ENCODE measurements around the gene DIAPH2.

Gene DIAPH2

DNA sequence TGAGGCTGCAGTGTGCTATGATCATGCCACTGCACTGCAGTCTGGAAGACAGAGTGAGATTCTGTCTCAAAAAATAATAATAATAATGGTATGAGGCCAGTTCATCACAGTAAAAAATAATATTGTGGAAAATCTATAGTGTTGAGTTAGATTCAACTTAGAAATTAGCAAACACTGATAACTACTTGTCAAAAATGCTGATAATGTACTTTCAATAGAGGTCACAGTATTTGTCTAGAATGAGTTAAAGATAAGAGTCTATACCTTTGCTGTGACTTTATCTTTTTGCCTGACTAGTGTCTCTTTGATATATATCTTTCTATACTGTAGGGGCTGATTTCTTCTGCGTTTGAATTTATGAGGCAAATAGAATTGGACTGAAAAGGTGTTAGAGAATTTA, 629.7 kb downstream of the DIAPH2 start:
- no peak for DNase-seq

DNA sequence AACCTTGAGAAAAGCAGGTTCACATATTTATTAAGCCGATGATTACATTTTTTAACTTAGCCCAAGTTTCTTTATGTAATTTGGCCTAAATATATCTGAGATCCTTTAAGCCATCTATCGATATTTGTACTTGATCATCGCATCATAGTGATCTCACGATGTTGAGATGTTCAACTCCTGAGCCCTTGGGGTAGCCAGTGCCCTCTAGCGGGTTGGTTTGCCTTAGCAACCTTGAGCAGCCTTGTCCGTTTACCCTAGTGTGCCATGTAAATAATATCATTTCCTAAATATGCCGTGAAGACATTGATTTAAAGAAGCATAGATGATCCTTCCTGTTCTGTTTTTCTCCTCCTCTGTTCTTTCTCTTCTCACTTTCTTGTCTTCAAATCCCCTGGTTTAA, 631.3 kb downstream of the DIAPH2 start:
- DNase-seq: no peak

DNA sequence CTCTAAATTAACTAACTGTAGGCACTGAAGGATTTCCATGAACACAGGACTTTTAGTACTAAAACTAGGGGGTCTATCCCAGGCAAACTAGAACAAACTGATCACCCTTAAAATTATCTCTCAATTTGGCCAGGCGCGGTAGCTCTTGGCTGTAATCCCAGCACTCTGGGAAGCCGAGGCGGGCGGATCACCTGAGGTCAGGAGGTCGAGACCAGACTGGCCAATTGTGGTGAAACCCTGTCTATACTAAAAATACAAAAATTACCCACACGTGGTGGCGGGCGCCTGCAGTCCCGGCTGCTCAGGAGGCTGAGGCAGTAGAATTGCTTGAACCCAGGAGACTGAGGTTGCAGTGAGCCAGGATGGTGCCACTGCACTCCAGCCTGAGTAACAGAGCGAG, 635.7 kb downstream of the DIAPH2 start:
- no peak for DNase-seq

DNA sequence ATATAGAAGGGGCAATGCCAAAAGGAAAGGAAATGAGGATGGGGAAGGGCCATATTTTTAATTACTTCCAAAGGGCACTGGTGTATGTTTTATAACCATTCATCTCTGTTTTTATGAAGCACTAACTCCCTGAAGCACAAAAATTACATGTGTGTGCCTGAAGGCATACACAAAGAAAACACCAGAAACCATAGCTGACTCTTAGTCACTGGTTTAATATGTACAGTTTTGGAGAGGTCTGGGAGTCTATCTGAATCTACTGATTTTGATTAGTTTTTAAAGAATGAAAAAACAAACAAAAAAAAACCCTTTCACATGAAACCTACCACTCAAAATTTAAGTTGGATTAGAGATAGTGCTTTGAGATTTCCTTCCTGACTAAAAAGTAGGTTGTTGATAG, 637.8 kb downstream of the DIAPH2 start:
- DNase-seq: no peak

DNA sequence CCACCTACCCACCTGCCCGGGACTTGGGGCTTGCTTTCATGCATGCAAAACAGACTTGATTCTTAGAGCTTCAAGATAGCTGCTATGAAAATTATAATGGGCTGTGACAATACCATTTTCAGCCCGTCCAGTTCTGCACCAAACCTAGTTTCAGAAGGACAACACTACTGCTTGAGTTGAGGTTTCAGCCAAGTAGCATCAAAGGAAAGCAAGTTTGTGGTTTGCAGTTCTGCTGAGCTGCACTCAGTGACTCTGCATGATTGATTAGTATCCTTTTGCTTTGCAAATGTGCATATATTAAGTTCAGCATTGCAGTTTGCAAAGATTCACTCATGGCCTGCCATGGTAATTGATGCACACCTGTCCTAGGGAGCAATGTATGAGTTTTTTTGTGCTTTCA, 641.8 kb downstream of the DIAPH2 start:
- no peak for DNase-seq

DNA sequence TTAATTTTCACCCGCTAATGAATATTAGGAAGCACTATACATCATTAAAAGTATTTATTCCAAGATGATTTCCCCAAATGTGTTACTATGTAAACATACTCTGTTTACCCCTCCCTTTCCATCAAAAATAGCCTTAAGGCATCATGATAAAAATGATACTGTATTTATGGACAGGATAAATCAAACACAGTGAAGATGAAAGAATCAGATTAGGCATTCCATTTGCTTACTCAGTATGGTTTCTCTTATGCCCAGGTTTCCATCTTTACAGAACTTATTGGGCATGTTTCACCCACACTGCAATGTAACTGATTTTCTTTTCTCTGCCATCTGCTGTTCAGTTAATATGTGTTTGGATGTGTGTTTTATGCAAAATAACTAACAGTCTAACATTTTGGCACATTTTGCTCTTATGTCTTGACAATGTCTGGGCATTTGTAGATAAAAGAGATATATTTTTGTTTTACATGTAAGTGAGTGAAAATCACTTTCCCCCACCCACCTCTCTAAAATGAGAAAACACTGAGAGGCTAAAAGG, 644.3 kb downstream of the DIAPH2 start:
- DNase-seq: no peak

DNA sequence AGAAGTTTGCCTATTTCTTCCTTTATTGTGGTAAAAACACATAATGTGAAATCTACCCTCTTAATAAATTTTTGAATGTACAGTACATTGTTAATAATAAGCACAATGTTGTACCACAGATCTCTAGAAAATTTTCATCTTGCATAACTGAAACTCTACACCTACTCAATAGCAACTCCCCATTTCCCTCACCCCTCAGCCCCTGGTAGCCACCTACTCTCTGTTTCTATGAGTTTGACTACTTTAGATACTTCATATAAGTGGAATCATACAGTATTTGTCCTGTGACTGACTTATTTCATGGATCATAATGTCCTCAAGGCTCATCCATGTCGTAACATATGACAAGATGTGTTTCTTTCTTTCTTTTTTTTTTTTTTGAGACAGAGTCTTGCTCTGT, 645.5 kb downstream of the DIAPH2 start:
- DNase-seq: no peak

DNA sequence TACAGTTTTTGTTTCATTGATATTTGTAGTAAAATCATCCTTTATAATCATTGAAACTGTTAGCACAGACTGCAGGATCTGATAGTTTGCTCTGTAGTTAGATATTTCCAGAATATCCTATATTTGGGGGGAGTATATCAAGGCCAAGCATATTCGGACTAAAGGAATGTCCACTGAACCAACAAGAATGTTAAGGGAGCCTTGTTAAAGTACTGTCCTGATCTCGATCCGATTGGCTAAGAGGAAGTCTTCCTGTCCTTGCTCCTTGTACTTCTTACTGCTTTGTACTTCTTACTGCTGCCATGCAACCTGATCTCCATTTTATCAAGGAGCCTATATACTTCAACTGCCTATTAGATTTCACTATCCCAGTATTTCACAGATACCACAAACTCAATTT, 648.3 kb downstream of the DIAPH2 start:
- DNase-seq: no peak

DNA sequence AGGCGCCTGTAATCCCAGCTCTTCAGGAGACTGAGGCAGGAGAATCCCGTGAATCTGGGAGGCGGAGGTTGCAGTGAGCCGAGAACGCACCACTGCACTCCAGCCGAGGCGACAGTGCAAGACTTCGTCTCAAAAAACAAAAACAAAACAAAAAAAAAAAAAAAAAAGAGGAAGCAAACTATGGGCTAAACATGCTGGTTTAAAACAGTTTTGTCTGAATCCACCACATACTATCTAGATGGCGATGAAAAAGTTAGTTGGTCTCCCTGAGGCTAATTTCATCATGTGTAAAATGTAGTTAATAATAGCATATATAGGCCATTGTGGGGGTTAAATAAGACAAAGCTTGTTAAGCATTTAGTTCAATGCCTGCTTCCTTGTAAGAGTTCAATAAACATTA, 650.2 kb downstream of the DIAPH2 start:
- no peak for DNase-seq

DNA sequence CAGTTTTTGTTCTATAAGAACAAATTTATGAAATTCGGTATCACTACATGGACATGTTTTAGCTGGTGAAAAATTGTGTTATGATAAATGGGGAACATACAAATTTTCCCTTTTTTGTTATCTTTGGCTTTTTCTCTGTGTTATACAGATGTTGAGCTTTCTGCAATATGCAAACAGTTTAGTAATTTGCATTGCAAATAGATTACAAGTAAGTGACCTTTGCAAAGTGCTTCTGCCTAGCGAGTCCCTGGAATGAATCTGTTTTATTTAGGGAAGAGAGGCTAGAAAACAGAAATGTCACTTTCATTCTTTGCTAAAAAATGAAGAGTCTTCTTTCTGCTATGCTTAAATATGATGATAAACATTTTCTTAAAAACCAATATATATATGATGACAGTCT, 660.1 kb downstream of the DIAPH2 start:
- no peak for DNase-seq

DNA sequence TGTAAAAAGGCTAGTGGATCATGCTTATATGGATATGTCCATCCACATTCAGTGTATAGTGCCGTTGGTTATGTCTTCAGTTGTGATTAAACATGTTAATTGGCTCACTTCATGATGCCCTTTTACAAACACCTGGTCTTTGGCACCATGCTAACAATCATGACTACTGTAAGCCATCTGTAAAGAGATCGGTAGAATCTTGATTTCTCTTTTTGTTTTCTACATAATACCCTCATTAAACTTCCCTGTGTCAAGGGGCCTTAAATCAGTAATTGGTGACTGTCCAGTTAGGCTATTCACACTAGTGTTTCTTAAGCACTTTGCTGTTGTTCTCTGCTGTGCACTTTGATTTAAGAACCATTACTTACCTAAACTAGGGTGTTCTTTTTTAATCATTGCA, 674.3 kb downstream of the DIAPH2 start:
- DNase-seq: no peak

DNA sequence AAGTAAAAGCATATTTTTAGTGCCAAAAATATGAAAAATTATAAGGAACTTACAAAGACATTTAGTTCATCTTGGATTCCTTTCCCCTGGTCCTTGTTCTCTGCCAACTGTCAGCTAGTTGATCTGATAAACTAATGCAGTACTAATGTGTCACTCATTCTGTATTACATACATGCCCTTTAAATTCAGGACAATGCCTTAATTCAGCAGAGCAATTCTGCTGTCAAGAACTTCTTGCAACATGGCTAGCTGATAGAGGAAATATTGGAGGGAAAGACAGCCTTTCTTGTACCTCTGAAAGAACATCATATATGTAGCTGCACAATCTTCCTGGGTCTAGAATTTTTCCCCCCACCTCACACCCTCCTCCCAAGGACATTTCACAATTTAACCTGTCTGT, 679.2 kb downstream of the DIAPH2 start:
- no peak for DNase-seq

DNA sequence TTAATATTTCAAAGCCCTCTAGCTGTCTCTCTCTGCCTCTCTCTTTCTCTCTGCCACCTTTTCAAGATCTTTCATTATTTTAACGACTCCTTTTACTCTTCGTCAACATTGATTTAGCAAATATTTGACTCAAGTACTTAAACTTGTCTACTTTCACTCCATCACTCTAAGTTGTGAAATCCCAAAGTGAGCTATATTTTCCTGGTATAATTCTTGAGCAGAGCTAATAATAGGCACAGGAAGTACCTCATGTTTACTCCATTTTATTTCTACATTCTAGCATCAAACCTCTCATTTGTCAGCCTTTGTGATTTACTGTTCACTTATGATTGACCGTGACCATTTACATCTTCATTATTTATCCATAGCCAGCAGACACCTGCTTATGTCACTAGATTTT, 681.6 kb downstream of the DIAPH2 start:
- DNase-seq: no peak

DNA sequence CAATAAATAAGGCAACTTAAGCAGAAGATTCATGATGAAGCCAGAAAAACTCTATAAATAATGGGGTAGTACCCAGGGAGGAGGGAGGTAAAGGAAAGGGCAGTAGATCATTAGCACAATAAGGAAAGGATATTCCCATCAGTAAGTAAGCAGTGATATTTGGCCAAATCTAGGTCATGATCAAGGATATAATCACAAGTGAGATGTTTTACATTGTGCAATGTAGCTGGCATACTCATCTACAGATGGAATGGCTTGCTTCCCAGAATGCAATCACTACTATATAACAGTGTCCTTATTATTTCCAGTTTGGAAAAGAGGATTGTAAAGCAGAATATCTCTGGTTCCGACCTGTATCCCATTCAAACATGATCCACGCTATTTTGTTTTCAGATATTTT, 682.5 kb downstream of the DIAPH2 start:
- no peak for DNase-seq

DNA sequence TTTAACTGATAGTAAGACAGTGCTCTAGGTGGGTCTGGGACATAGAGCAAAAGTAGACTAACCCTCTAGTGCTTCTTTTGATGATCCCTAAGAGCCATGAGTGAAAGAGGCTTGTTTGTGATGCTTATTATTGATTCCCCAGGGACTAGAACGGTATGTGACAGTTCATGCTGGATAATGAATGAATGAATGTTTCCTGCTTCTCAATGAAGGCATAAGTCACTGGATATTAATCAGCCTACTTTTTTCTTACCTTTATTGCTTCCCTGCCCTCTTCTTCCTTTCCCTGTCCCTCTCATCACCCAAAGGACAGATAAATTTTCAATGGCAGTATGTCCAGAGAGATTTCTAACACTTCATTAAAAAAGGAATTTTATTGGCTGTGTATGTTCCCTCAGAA, 685.3 kb downstream of the DIAPH2 start:
- DNase-seq: no peak

DNA sequence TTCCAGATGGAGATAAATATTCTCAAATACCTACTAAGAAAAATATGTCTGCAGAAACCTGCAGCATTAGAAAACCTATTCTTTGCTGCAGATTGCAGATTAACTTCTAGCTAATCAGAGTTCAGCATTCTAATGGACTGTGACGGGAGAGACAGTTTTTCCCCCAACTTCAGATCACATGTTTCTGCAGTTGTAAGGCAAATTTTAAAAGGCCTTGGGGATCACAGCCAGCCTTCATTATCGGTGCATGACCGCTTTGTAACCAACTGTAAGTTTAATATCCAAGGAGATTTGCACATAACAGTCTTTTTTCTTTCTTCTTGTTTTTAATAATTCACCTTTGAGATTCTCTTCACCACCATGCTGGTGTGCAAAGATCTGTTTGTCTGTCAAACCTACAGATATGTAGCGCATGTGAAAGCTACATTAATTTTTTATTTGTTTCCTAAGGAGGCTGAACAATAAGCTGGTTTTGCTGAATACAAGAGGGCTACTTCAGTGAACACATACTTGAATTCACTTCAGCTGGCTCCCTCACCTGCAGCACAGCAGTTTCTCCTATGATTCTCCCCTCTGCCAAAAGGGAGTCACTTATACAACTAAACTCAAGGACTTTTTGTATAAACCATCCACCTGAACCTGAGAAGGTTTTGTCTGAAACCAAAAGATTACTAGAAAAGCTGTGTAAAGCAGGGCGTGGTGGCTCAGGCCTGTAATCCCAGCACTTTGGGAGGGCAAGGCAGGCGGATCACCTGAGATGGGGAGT, 687.5 kb downstream of the DIAPH2 start:
- no peak for DNase-seq

DNA sequence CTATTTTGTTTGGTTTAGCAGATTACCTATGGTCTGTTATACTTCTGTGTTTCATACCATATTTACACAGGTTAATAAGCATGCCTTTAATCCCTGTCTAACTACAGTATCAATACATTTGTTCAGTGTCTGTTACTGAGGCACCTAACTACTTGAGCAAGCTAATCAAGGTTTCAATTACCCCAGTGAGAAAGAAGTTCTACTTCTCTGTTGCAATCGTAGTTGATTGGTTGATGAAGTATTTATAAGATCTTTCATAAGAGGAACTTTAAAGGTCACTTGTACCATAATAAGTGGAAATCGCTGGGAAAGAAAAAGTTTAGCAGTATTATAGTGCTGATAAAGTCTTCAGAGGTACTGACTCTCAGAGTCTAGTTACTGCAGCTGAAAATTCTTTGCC, 689.6 kb downstream of the DIAPH2 start:
- no peak for DNase-seq

DNA sequence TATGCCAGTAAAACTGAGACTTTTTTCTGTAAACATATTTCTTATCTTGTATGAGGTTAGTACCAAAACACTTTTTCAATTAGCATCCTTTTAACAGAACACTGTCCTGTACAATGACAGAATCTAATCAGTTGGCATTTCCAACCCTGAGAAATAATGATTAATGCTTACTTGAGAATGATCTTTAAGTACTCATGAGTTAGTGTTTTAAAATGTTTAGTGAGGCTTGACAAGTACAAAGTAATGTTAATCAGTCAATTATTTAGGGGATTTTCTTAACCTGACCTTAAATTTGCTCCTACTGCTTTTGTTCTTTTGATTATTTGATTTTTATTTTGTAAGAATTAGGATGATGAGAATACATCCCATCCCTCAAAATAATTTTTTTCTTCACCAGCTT, 695.6 kb downstream of the DIAPH2 start:
- DNase-seq: no peak

DNA sequence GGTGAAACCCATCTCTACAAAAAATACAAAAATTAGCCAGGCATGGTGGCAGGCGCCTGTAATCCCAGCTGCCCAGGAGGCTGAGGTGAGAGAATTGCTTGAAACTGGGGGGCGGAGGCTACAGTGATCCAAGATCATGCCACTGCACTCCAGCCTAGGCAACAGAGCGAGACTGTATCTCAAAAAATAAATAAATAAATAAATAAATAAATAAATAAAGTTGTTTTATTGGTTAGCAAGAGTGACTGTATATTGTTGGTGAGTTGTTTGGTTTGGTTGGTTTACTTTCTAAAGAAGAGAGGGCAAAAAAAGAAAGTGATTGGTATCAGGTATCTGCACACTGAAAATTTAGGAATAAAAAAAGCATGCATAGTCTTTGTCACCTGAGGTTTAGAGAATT, 700.0 kb downstream of the DIAPH2 start:
- no peak for DNase-seq

DNA sequence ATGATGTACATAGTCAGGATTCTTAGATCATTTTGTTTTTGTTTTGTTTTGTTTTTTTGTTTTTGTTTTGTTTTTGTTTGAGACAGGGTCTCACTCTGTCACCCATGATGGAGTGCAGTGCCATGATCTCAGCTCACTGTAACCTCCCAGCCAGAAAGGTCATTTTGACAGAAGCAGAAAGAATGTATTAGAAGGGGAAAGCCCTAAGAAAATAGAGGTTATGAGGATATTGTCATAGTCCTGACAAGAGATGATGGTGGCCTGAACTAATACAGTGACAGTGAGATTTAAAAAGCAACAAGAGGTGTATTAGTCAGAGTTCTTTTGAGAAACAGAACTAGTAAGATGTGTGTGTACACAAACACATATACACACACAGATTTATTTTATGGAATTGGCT, 702.4 kb downstream of the DIAPH2 start:
- DNase-seq: no peak

DNA sequence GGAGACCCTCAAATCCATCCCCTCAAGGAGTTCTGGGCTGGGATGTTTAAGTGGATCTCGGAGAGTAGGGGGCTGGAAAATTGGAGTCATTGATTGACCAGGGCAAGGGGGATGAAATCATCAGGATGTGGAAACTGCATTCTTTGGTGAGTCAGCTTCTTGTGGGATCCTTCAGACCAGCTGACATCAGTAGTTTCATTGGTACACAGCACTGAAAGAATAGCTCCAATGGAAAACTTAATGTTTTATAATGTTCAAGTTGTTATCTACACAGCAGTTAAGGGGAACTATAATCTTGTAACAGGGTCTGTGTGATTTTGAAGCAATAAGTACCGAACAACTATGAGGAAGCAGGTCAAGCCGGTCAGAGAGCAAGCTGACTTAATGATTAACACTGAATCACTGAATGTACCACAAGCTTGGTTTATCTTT, 705.1 kb downstream of the DIAPH2 start:
- no peak for DNase-seq

DNA sequence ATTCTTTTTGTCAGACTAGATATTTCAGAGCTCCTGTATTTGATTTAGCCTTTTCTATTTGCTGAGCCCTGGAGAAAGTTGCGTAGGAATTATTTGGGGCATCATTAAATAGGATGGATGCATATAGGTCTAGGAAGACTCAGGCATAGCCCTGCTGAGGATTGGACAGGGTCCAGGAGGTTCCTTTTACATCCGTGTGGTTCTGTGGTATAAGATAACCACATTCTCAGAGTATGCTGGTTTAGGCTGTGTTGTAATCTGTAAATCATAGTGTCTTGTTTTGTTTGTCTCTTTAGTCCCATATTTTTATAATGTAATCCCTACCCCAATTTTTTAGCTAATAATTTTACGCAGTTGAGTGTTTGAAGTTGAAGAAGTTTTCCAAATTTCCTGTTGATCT, 712.7 kb downstream of the DIAPH2 start:
- no peak for DNase-seq

DNA sequence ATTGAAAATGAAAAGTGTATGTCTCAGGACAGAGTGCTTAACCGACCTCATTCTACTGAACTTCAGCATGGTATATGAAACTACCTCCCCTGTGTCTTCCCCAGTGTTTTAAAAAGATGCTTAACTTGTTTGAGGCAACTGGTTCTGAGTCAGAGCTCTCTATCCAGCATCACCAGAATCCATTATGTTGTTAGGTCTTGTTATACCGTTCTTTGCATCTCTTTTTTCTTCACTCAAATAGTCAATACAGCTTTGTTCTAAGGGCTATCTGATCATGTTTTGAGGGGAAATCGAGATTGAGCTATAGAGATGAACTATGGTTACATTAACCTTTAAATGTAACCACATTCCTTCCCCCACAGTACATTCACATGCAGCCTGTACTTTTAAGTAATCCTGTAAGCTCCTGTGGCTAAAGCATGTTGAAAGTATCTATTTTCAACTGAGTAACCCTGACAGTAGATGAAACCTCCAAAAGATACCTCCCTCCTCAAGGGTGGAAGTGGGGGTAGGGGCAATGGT, 713.4 kb downstream of the DIAPH2 start:
- no peak for DNase-seq

DNA sequence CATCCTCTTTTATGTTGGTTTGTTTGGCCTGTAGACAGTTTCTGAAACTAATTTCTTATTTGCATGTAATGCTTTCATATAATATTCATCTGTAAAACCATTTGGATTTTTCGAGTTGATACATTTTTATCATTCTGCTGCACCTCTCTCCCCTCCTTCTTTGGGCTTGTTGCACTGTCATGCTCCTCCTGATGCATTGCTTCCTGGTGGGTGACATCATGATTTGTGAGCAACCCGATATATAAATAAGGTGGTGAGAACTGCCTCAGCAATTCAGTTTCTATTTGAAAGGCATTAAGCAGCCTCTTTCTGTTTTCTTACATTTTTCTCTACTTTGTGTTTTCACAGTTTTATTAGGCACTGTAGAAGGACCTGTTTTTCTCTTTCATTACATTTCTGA, 714.8 kb downstream of the DIAPH2 start:
- DNase-seq: no peak

DNA sequence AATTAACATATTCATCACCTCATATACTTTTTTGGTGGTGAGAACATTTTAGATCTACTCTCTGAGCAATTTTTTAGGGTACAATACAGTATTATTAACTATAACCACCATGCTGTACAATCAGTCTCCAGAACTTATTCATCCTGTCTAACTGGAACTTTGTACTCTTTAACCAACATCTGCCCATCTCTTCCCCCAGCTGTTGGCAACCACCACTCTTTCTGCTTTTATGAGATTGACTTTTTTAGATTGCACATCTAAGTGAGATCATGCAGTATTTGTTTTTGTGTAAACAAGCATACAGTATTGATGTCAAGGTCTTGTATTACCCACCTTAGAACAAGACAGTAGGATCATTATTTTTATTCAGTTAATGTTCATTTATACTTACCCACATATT, 715.9 kb downstream of the DIAPH2 start:
- DNase-seq: no peak

Data from activated naive CD4-positive, alpha-beta T cell (primary cell).